K562 (cell line): ENCODE results near the gene KRT35. TPM values are rescaled to one million over a fixed set of nuclear protein-coding genes. Genes with fewer than 3 reads are reported as not detected.

Experiments
- ATAC-seq: fragments of 200-7000 bp; cut with Tn5 transposase; 3 replicates; pipeline ENCODE4 v1.9.1; 2020; ENCODE audit warnings: moderate library complexity
- BruUV-seq: library from RNA; stranded (reverse); fragments of 400-500 nt; replicated peaks from 2 replicates; lab custom pipeline; 2021; lab: Mats Ljungman, UMichigan
- CTCF ChIA-PET: fragments of 300-600 bp; formaldehyde crosslinking; extraction: SDS; loops from one replicate; lab custom pipeline; 2021; ENCODE audit warnings: low intra/inter-chr PET ratio; lab: Yijun Ruan, JAX
- POLR2A ChIA-PET: fragments of 300-600, 350-650 bp; sonication (Branson Sonifier 250); formaldehyde crosslinking; extraction: SDS; loops from one replicate; lab custom pipeline; 2021; ENCODE audit warnings: antibody characterized with exemption, inconsistent platforms; lab: Yijun Ruan, JAX
- DNase-seq, 4 experiments: peaks; one replicate each; pipeline versions ENCODE4 v3.0.0 to v3.0.0-alpha.2; 2011 to 2018; ENCODE audit warnings: low spot score in 3 of 4, mixed read lengths in 3 of 4; ENCODE audit errors: extremely low read depth in 1 of 4
- FAIRE-seq: peaks from 2 replicates; lab custom pipeline; 2011; peaks lifted over from hg19 to GRCh38; lab: Jason Lieb, UNC
- H2AFZ ChIP-seq: 2 replicates; pipeline ENCODE4 v1.6.0; 2011; ENCODE audit warnings: low read depth, low read length, control low read depth, inconsistent platforms
- H3K27ac ChIP-seq: fragments of 200-600 bp; 3 replicates; pipeline ENCODE4 v1.8.0; 2011; ENCODE audit warnings: low read depth, mild to moderate bottlenecking, control low read depth, inconsistent platforms, low read length, moderate library complexity, mixed read lengths; ENCODE audit errors: extremely low read depth
- H3K27me3 ChIP-seq, 2 experiments: fragments of 300-600 bp in 1 of 2; 2 replicates in 1 of 2; 3 replicates in 1 of 2; pipeline versions ENCODE4 v1.6.0 to v1.8.0; 2011; ENCODE audit warnings: inconsistent platforms in 2 of 2, low read length in 2 of 2, mild to moderate bottlenecking in 1 of 2, mixed read lengths in 1 of 2, moderate library complexity in 1 of 2; ENCODE audit not compliant: control insufficient read depth in 2 of 2, insufficient read depth in 2 of 2
- H3K36me3 ChIP-seq: fragments of 300-600 bp; 3 replicates; pipeline ENCODE4 v1.8.0; 2011; ENCODE audit warnings: mild to moderate bottlenecking, low read length, inconsistent platforms; ENCODE audit not compliant: control insufficient read depth, insufficient read depth
- H3K4me1 ChIP-seq, 2 experiments: fragments of 200-600 bp in 1 of 2; replicated peaks in 1 of 2; 2 replicates in 1 of 2; 3 replicates in 1 of 2; pipeline versions ENCODE4 v1.5.1 to v1.8.0; 2011; ENCODE audit warnings: inconsistent platforms in 2 of 2, low read length in 2 of 2, mild to moderate bottlenecking in 1 of 2, mixed read lengths in 1 of 2, moderate library complexity in 1 of 2; ENCODE audit not compliant: control insufficient read depth in 2 of 2, insufficient read depth in 2 of 2
- H3K4me2 ChIP-seq: 2 replicates; pipeline ENCODE4 v1.6.1; 2011; ENCODE audit warnings: low read length, control low read depth, inconsistent platforms, mixed read lengths; ENCODE audit not compliant: insufficient read depth
- H3K4me3 ChIP-seq: fragments of 200-600 bp; sonication (generic), shearing (Covaris generic); 2 replicates; pipeline ENCODE4 v1.5.1; 2016; ENCODE audit warnings: control low read depth, inconsistent platforms
- H3K79me2 ChIP-seq: fragments of 200-600 bp; 3 replicates; pipeline ENCODE4 v1.8.0; 2011; ENCODE audit warnings: low read length, inconsistent platforms; ENCODE audit not compliant: control insufficient read depth, insufficient read depth
- H3K9ac ChIP-seq, 2 experiments: 2 replicates each; pipeline versions ENCODE4 v1.6.0 to v1.6.1; 2011; ENCODE audit warnings: low read depth in 2 of 2, low read length in 2 of 2, control low read depth in 1 of 2, inconsistent platforms in 1 of 2, mild to moderate bottlenecking in 1 of 2, mixed read lengths in 1 of 2; ENCODE audit not compliant: insufficient read depth in 1 of 2
- H3K9me1 ChIP-seq: one replicate; pipeline ENCODE4 v1.6.0; 2011; ENCODE audit warnings: inconsistent platforms, mild to moderate bottlenecking, low read length, moderate library complexity; ENCODE audit not compliant: control insufficient read depth, insufficient read depth
- H3K9me3 ChIP-seq: replicated peaks from 2 replicates; pipeline ENCODE4 v1.5.1; 2011; ENCODE audit warnings: low read depth, low read length, inconsistent platforms; ENCODE audit not compliant: control insufficient read depth, insufficient read depth
- H4K20me1 ChIP-seq: replicated peaks from 2 replicates; pipeline ENCODE4 v1.6.1; 2011; ENCODE audit warnings: low read length, inconsistent platforms, mixed read lengths; ENCODE audit not compliant: control insufficient read depth, insufficient read depth
- IRF1 ChIP-seq: sonication (generic); formaldehyde crosslinking; IDR thresholded peaks from 2 replicates; pipeline ENCODE4 v1.8.0; 2022; ENCODE audit warnings: missing genetic modification reagents, mild to moderate bottlenecking, borderline replicate concordance
- PBX2 ChIP-seq, 2 experiments: IDR thresholded peaks in 1 of 2; conservative IDR thresholded peaks in 1 of 2; 2 replicates each; pipeline ENCODE4 v1.6.1; 2016; ENCODE audit warnings: low read depth in 2 of 2, mild to moderate bottlenecking in 1 of 2, missing compliant biosample characterization in 1 of 2, missing genetic modification characterization in 1 of 2, moderate library complexity in 1 of 2
- ZNF121 ChIP-seq: sonication (generic); formaldehyde crosslinking; conservative IDR thresholded peaks from 2 replicates; pipeline ENCODE4 v1.8.0; 2022; ENCODE audit warnings: missing genetic modification reagents
- WGBS: fragments of 100-300 bp; shearing (Covaris generic); methylation state at CpG from one replicate; pipeline ENCODE4 v1.1.6; 2016; ENCODE audit warnings: low coverage, mixed read lengths; ENCODE audit not compliant: insufficient coverage; ENCODE audit errors: missing lambda C conversion rate; 5-methylcytosine and 5-hydroxymethylcytosine counted together
- in situ Hi-C: fragments of 300-500 bp; cut with MboI; formaldehyde crosslinking; loops from 4 replicates; pipeline ENCODE4 v1.15.0; 2018; ENCODE audit warnings: inconsistent platforms, mixed read lengths
- intact Hi-C: fragments of 100-400 bp; cut with micrococcal nuclease; formaldehyde crosslinking; loops from 2 replicates; pipeline ENCODE4 v1.14.2; 2022
- polyA plus RNA-seq, 8 experiments: library from polyadenylated mRNA; depleted of rRNA in 4 of 8; stranded (reverse) in 5 of 8; unstranded in 3 of 8; fragments of >200 nt; fragmentation: Nextera tagmentation in 2 of 8; fragmentation: Illumina TruSeq in 1 of 8; extraction: Ambion mirVana in 2 of 8; extraction: Trizol in 1 of 8; gene quantifications; 2 replicates each; pipeline versions ENCODE4 v1.2.1 to v1.2.3, GENCODE V29; 2011 to 2014; ENCODE audit warnings: inconsistent platforms in 1 of 8, missing spikeins in 1 of 8
- total RNA-seq, 7 experiments: library from RNA; depleted of rRNA in 6 of 7; stranded (reverse); fragments of >200 nt in 6 of 7; fragmentation: Illumina TruSeq in 2 of 7; extraction: Trizol in 2 of 7; gene quantifications; 2 replicates each; pipeline versions ENCODE4 v1.2.1 to v1.2.3, GENCODE V29; 2011 to 2021; ENCODE audit warnings: low replicate concordance in 1 of 7
- TF ChIP-seq, protein P1 (sequence below): sonication (generic); formaldehyde crosslinking; IDR thresholded peaks from 2 replicates; pipeline ENCODE4 v1.8.0; 2022; ENCODE audit warnings: missing genetic modification reagents, mild to moderate bottlenecking, moderate library complexity, borderline replicate concordance

Gene KRT35
- total and polyA plus RNA-seq, 9 of the 15 experiments (the other 6 are each of a cell fraction or from before 2014, with no cell fraction given) = not detected

DNA sequence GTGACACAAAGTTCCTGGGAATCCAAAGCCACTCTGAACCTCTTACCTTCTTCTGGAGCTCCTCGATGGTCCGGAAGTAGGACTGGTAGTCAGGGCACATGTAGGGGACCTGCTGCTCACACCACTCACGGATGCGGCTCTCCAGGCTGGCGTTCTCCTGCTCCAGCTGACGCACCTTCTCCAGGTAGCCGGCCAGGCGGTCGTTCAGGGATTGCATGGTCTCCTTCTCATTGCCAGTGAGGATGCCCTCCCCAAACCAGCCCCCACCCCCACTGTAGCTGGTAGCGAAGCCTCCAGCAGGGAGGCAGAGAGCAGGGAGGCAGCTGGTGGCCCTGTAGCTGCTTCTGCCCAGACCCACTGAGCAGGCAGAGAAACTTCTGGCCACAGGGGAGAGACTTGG is 370 bp downstream of the KRT35 start:
- 0% methylated on average over 5 of the region's 10 CpGs for WGBS
- TF ChIP-seq, protein P1, sequence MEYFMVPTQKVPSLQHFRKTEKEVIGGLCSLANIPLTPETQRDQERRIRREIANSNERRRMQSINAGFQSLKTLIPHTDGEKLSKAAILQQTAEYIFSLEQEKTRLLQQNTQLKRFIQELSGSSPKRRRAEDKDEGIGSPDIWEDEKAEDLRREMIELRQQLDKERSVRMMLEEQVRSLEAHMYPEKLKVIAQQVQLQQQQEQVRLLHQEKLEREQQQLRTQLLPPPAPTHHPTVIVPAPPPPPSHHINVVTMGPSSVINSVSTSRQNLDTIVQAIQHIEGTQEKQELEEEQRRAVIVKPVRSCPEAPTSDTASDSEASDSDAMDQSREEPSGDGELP = no peak
- TF ChIP-seq IRF1 (CRISPR knock-in tag) = no peak
- no peak for TF ChIP-seq PBX2 (CRISPR knock-in tag; IDR thresholded peaks at IDR 0.05; ENCODE audit: low read depth)
- TF ChIP-seq PBX2 (tag; conservative IDR thresholded peaks at IDR 0.05; ENCODE audit: low read depth) = no peak
- no peak for TF ChIP-seq ZNF121 (CRISPR knock-in tag)
- DNase-seq (no peak), ATAC-seq (no peak), FAIRE-seq (no peak)
- Histone ChIP-seq H3K9me3 (no peaks in the 10 kb centered on the region), H3K4me1 (peaks cover 8 to 9% of the 10 kb centered on the region in 2 experiments; a peak in 3 of 5 replicates), H3K4me2 (no peak overlapping the region), H3K79me2 (no peaks in the 10 kb centered on the region), H3K36me3 (no peaks in the 10 kb centered on the region), H3K27me3 (peaks cover 17 to 70% of the 10 kb centered on the region in 2 experiments), H4K20me1 (peaks cover 12% of the 10 kb centered on the region), H3K4me3 (no peak overlapping the region), H3K9me1 (no peaks in the 10 kb centered on the region), H3K9ac (no peak overlapping the region), H2AFZ (no peak overlapping the region), H3K27ac (no peak overlapping the region)
- in situ Hi-C loops = no loop called here
- BruUV-seq = no TSS peak
- POLR2A ChIA-PET = no interaction called here
- CTCF ChIA-PET = no interaction called here
- intact Hi-C loops = loop anchor here (10.0 kb wide), 1 partner anchor 184 kb away; no protein-coding TSS in a partner anchor
